OCI-LY7 (cell line): Measurements from ENCODE around the gene SKA3. TPM values are rescaled to one million over a fixed set of nuclear protein-coding genes. Genes with fewer than 3 reads are reported as not detected.

ENCODE experiments used
- Bru-seq: library from RNA; stranded (reverse); fragments of 400-500 nt; gene quantifications from one replicate; lab custom pipeline; 2021; lab: Mats Ljungman, UMichigan
- BruChase-seq, 2 experiments: library from RNA; stranded (reverse); fragments of 400-500 nt; gene quantifications; one replicate each; lab custom pipeline; 2021; lab: Mats Ljungman, UMichigan
- BruUV-seq: library from RNA; stranded (reverse); fragments of 400-500 nt; replicated peaks from 2 replicates; lab custom pipeline; 2021; lab: Mats Ljungman, UMichigan
- CTCF ChIA-PET: fragments of 300-600 bp; sonication (Branson Sonifier 250); formaldehyde crosslinking; loops from one replicate; lab custom pipeline; 2022; ENCODE audit warnings: antibody characterized with exemption; ENCODE audit not compliant: unreplicated experiment; lab: Charles Lee
- POLR2A ChIA-PET: fragments of 300-600 bp; sonication (Branson Sonifier 250); formaldehyde crosslinking; loops from one replicate; lab custom pipeline; 2022; ENCODE audit warnings: antibody characterized with exemption; lab: Charles Lee
- DNase-seq: peaks from one replicate; pipeline ENCODE4 v3.0.0-alpha.2; 2015; ENCODE audit warnings: low spot score
- H2AFZ ChIP-seq: fragments of 200-600 bp; sonication (generic), shearing (Covaris generic); 2 replicates; pipeline ENCODE4 v1.6.1; 2014; ENCODE audit warnings: mild to moderate bottlenecking, antibody characterized with exemption, low read length, moderate library complexity
- H3K27ac ChIP-seq: fragments of 200-600 bp; sonication (generic); 2 replicates; pipeline ENCODE4 v1.5.1; 2014; ENCODE audit warnings: mixed run types, low read depth, mild to moderate bottlenecking, moderate library complexity, low read length, inconsistent platforms; ENCODE audit not compliant: poor library complexity, severe bottlenecking
- H3K36me3 ChIP-seq: fragments of 200-600 bp; sonication (generic); 2 replicates; pipeline ENCODE4 v1.6.1; 2014; ENCODE audit warnings: mild to moderate bottlenecking, antibody characterized with exemption, low read length, moderate library complexity, mixed read lengths; ENCODE audit not compliant: insufficient read depth
- H3K4me1 ChIP-seq: fragments of 200-600 bp; sonication (generic); 2 replicates; pipeline ENCODE4 v1.5.1; 2014; ENCODE audit warnings: mild to moderate bottlenecking, low read length; ENCODE audit not compliant: insufficient read depth, poor library complexity, severe bottlenecking
- H3K4me2 ChIP-seq: fragments of 200-600 bp; sonication (generic); 2 replicates; pipeline ENCODE4 v1.6.1; 2014; ENCODE audit warnings: mild to moderate bottlenecking, low read length
- H3K4me3 ChIP-seq: fragments of 200-600 bp; sonication (generic); 2 replicates; pipeline ENCODE4 v1.5.1; 2014; ENCODE audit warnings: mild to moderate bottlenecking, low read depth, low read length; ENCODE audit not compliant: poor library complexity, severe bottlenecking
- H3K79me2 ChIP-seq: fragments of 200-600 bp; sonication (generic); 2 replicates; pipeline ENCODE4 v1.6.1; 2016; ENCODE audit warnings: low read depth, mild to moderate bottlenecking, low read length, moderate library complexity, mixed read lengths; ENCODE audit not compliant: insufficient read depth
- H3K9me2 ChIP-seq: fragments of 200-600 bp; sonication (generic); 2 replicates; pipeline ENCODE4 v1.6.1; 2016; ENCODE audit warnings: mild to moderate bottlenecking, low read length, mixed read lengths; ENCODE audit not compliant: insufficient read depth
- H3K9me3 ChIP-seq: fragments of 200-600 bp; sonication (generic); 2 replicates; pipeline ENCODE4 v1.6.1; 2014; ENCODE audit warnings: mild to moderate bottlenecking, mixed run types, low read length, mixed read lengths
- H4K20me1 ChIP-seq: fragments of 200-600 bp; sonication (generic); 2 replicates; pipeline ENCODE4 v1.6.1; 2014; ENCODE audit warnings: mild to moderate bottlenecking, antibody characterized with exemption, low read length, moderate library complexity, mixed read lengths; ENCODE audit not compliant: insufficient read depth
- CTCF ChIP-seq: fragments of 200-600 bp; sonication (generic); conservative IDR thresholded peaks from 2 replicates; pipeline ENCODE4 v1.5.1; 2014; ENCODE audit warnings: mild to moderate bottlenecking, antibody characterized with exemption, low read length, moderate library complexity, mixed read lengths
- EZH2phosphoT487 ChIP-seq: fragments of 200-600 bp; sonication (generic); IDR thresholded peaks from 2 replicates; pipeline ENCODE4 v1.6.1; 2018; ENCODE audit warnings: low read depth, borderline replicate concordance, mild to moderate bottlenecking, mixed run types, antibody characterized with exemption, low read length, moderate library complexity, mixed read lengths
- intact Hi-C: fragments of 100-400 bp; cut with micrococcal nuclease; formaldehyde crosslinking; loops from one replicate; pipeline ENCODE4 v1.10.0; 2022; ENCODE audit not compliant: unreplicated experiment
- long read RNA-seq: library from polyadenylated mRNA; stranded (forward); transcript quantifications from one replicate; pipeline ENCODE4 v2.0.0, GENCODE V29; 2022
- total RNA-seq, 2 experiments: library from RNA; depleted of rRNA in 1 of 2; stranded (reverse); fragments of >200 nt in 1 of 2; shearing (Covaris generic) in 1 of 2; gene quantifications; 2 replicates each; pipeline ENCODE4 v1.2.3, GENCODE V29; 2014 to 2022

Gene SKA3
- total RNA-seq (2014; rRNA removed; shearing (Covaris generic)) = 28.5 and 34.4 TPM in 2 replicates
- 39.2 and 42.4 TPM in 2 replicates for total RNA-seq (2022)
- percentile 84 among the genes with signal in this experiment for Bru-seq, nascent RNA
- BruChase-seq, experiment 1, labeled RNA remaining after a 6-hour chase = percentile 87 among the genes with signal in this experiment
- BruChase-seq, experiment 2, labeled RNA remaining after a 2-hour chase = percentile 90 among the genes with signal in this experiment
- long read RNA-seq, transcript SKA3-202 (9 exons, 2,919 nt) = major isoform, 32 of 80 reads
- long read RNA-seq, partial matches to known transcripts = 15 of 80 reads
- long read RNA-seq, other reads (novel, unspliced or antisense) = 24 of 80 reads

GRCh38 chr13:21176215-21176981, at the start of gene SKA3, which contains the start of gene MRPL57:
Gene SKA3 (minus strand): TSS chr13:21176552. CDS start chr13:21176477, 75 bp downstream.
Gene MRPL57 (plus strand): TSS chr13:21176658. CDS start chr13:21176917, 259 bp downstream.
- Histone ChIP-seq H4K20me1 (peaks cover 7% of the 10 kb centered on the region), H2AFZ (peak within 1 kb of the TSS; percentile 53), H3K4me1 (peaks cover 30% of the 10 kb centered on the region), H3K27ac (peak within 1 kb of the TSS; percentile 75), H3K36me3 (peaks cover 41% of the 10 kb centered on the region), H3K9me3 (no peaks in the 10 kb centered on the region), H3K4me3 (peak within 1 kb of the TSS; percentile 86), H3K4me2 (peak within 1 kb of the TSS; percentile 95), H3K79me2 (peaks cover 71% of the 10 kb centered on the region), H3K9me2 (no peaks in the 10 kb centered on the region)
- ChIA-PET CTCF (no interaction called here), POLR2A (interaction anchor here (0.5 to 3.1 kb wide), 19 partner anchors 9 to 1216 kb away, joined by 3 to 26 read pairs (median 5); partner anchors contain the start of gene MICU2)
- BruUV-seq = no TSS peak
- intact Hi-C loops = loop anchor here (2.0 to 5.0 kb wide), 4 partner anchors 122 to 496 kb away; partner anchors contain the start of genes FGF9 and MICU2
- TF ChIP-seq CTCF (no peak), EZH2phosphoT487 (no peak)
- peak; percentile 97 for DNase-seq

- CTCF ChIA-PET = no interaction called here
- BruUV-seq = no TSS peak
- no peak overlapping the region for H3K27ac ChIP-seq
Measured at GRCh38 chr13:21225082-21225481, 48.7 kb upstream of the SKA3 start.

More at GRCh38 chr13:21225082-21225481, 48.7 kb upstream of the SKA3 start:
- Histone ChIP-seq H3K79me2 (no peaks in the 10 kb centered on the region), H4K20me1 (no peaks in the 10 kb centered on the region), H2AFZ (no peak overlapping the region), H3K4me3 (no peak overlapping the region), H3K4me1 (no peaks in the 10 kb centered on the region), H3K36me3 (no peaks in the 10 kb centered on the region), H3K9me2 (no peaks in the 10 kb centered on the region), H3K9me3 (no peaks in the 10 kb centered on the region), H3K4me2 (no peak overlapping the region)
- DNase-seq = no peak
- intact Hi-C loops = no loop called here
- TF ChIP-seq EZH2phosphoT487 (no peak), CTCF (no peak)
- POLR2A ChIA-PET = interaction anchor here (0.7 kb wide), 1 partner anchor 205 kb away, joined by 3 read pairs; no protein-coding TSS in a partner anchor
